GM19240 (cell line): ENCODE results near the gene SUSD4.
"Not testable (repeated sequence)": the region's sequence is repeated elsewhere in the genome, so short reads cannot be mapped to it uniquely, and the experiment has no call there.

ENCODE experiments used
- DNase-seq: peaks from one replicate; pipeline ENCODE4 v3.0.0; 2011; ENCODE audit warnings: low spot score; ENCODE audit not compliant: insufficient read length

SUSD4 gene

DNA sequence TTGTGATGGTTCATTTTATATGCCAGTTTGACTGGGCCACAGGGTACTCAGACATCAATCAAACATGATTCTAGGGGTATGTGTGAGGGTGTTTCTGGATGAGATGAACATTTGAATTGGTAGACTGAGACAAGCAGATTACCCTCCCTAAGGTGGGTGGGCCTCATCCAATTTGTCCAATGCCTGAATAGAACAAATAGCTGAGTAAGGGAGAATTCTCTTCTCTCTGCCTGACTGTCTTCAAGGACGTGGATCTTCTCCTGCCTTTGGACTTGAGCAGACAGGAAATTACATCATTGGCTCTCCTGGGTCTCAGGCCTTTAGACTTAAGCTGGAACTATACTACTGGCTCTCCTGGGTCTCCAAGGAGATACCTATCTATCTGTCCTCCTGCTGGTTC, 64.4 kb downstream of the SUSD4 start:
- DNase-seq: no peak

DNA sequence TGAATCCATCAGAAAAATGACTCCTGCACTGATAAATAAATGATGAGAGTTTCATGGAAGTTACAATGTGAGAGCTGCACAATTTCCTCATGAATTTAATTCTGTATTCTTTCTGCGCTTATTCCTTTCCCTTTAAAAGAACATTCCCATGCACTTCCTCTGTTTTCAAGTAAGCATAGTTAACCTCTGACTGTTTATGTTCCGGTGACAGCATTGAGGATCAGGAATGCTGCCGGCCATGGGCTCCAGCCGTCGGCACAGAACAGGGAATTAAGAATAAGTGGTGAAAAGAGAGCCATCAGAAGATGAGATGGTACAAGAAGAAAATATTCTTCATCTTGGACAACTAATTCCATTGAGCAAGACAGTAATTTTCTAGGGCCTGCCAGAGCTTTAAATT, 65.3 kb downstream of the SUSD4 start:
- DNase-seq: no peak

- no peak for DNase-seq
Observed at GRCh38 chr1:223297800-223298199, 66.2 kb downstream of the SUSD4 start.

GRCh38 chr1:223291796-223292195, 72.2 kb downstream of the SUSD4 start:
- DNase-seq: no peak

GRCh38 chr1:223290397-223290796, 73.6 kb downstream of the SUSD4 start:
- DNase-seq: no peak

DNA sequence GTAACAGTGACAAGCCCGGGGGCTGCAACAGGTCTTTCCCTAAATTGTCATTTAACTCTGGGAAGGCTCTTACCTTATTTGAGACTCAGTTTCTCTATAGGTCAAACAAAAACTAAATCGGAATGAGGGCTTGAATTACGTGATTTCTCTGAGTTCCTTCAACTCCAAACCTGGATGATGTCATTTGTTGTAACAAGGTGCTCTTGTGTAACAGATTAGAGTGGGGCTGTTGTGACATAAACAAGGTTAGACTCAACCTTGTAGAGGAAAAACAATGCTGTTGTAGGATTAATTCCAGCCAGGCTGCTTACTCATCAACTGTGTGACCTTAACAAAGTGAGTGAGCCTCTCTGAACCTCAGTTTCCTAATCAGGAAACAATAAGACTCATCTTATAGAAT, 74.4 kb downstream of the SUSD4 start:
- no peak for DNase-seq

GRCh38 chr1:223288826-223289225, 75.2 kb downstream of the SUSD4 start:
- DNase-seq: no peak

- no peak for DNase-seq
Observed at GRCh38 chr1:223285452-223285851, 78.5 kb downstream of the SUSD4 start.

DNA sequence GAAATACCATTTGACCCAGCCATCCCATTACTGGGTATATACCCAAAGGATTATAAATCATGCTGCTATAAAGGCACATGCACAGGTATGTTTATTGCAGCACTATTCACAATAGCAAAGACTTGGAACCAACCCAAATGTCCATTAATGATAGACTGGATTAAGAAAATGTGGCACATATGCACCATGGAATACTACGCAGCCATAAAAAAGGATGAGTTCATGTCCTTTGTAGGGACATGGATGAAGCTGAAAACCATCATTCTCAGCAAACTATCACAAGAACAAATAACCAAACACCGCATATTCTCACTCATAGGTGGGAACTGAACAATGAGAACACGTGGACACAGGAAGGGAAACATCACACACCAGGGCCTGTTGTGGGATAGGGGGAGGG, 80.3 kb downstream of the SUSD4 start:
- DNase-seq: not testable (repeated sequence)

GRCh38 chr1:223278311-223278710, 85.7 kb downstream of the SUSD4 start:
- DNase-seq: not testable (repeated sequence)

- no peak for DNase-seq
Observed at GRCh38 chr1:223276029-223276428, 87.9 kb downstream of the SUSD4 start.

- DNase-seq: no peak
Observed at GRCh38 chr1:223273511-223273910, 90.5 kb downstream of the SUSD4 start.

- no peak for DNase-seq
Observed at GRCh38 chr1:223271085-223271781, 92.7 kb downstream of the SUSD4 start.

GRCh38 chr1:223270155-223270554, 93.8 kb downstream of the SUSD4 start:
- no peak for DNase-seq

- no peak for DNase-seq
Observed at GRCh38 chr1:223269006-223269405, 95.0 kb downstream of the SUSD4 start.

- DNase-seq: no peak
Observed at GRCh38 chr1:223266632-223267172, 97.3 kb downstream of the SUSD4 start.

DNA sequence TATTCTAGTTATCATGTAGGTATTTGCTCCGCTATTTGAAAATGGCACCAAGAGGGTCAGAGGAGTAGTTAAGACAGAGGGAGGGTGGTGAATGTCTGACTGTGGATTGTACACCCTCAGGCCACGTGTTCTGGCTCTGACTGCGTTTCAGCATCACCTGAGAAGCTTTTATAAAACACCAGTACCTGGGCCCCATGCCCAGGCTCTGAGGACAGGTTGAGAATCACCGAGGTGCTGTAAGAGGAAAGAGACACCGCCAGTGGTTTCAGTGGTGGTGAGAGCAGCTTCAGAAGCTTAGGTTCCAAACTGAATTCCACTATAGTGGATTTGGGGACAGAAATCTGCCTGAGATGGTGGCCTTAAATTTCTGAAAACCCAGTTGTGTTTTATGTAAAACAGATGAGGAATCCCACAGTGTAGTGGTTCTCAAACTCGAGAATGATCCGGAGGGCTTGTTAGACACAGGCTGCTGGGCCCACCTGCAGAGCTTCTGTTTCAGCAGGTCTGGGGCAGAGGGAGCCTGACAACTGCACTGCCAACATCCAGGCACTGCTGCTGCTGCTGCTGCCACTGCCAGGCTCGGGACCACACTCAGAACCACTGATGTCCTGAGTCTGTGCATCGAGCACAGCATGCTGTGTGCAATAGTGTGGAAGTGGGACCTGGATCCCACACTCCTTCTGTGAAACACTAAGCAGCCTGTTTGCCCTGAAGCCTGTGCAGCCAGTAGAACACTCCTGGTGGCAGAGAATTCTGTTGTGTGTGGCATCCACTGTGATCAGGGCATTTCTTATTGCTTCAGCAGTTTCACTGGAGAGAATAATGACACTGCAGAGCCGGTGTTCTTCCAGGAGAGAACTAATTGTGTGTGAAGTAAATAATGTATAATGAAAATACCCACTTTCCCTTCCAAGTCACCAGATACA, 98.7 kb downstream of the SUSD4 start:
- DNase-seq: no peak

DNA sequence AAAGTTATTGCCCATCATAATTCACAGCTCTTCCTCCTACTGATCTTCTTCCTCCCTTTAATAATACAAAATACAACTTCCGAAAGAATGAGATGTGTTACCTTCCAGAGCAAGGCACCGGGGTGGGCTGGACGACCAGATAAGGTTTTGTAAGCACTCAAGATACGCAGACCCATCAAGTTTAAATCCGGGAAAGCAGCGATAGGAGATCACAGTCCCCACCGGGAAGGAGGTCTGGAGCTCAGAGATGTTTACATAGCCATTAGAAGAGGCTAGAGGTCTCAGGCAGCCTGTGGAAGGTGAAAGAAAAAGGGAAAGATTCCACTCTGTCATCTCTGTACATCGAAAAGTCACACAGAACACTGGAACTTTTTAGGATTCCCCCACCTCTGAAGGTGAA, 99.4 kb downstream of the SUSD4 start:
- DNase-seq: no peak

DNA sequence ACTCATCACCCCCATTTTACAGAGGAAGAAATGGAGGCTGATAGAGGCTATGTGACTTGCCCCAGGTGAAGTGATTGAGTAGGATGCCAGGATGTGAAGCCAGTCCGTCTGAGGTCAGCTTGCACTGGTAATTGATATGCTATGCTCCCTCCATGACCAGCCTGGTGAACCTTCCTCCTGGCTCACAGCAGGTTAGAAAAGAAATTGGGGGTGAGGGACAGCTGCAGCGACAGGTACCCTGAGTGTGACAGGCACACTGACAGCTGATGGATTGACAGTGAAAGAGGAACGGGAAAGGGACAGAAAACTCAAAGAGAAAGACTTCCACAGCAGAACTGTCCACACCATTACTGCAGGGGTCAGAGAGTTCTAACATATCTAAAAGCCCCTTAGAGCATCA, 102.1 kb downstream of the SUSD4 start:
- DNase-seq: no peak

DNA sequence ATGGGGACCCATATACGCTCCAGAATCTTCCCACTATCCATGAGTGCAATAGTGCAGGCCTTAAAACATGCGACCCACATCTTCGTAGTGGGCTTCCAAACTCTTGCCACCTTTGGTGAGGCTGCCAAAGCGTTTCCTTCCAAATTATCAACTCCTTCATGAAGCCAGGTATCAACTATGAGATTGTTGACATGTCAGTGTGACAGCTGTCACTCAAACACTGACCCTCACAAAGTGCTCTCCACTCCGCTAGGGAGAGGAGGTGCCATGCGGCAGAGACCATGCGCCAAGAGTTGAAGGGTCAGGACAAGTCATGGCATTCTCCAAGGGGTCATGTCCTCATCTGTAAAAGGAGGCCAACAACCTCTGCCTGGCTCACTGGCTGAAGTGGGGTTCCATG, 103.3 kb downstream of the SUSD4 start:
- no peak for DNase-seq

- no peak for DNase-seq
Observed at GRCh38 chr1:223259462-223259861, 104.5 kb downstream of the SUSD4 start.

- no peak for DNase-seq
Observed at GRCh38 chr1:223258751-223259198, 105.2 kb downstream of the SUSD4 start.
